T-helper 1 cell treated with Interleukin-12 subunit alpha and Interleukin-12 subunit beta and Interleukin-4 antibody, amounts not matched to agents 30 μg/mL and 1 μg/mL, for 36 hours (primary cell): Measurements from ENCODE around the gene EXOC3L1.

ENCODE experiments used
- H3K27ac Mint-ChIP-seq: one replicate; pipeline ENCODE4 v1.8.0; 2021; ENCODE audit warnings: mild to moderate bottlenecking, mixed read lengths
- H3K27me3 Mint-ChIP-seq: one replicate; pipeline ENCODE4 v1.8.0; 2021; ENCODE audit warnings: low read depth, mixed read lengths
- H3K36me3 Mint-ChIP-seq: one replicate; pipeline ENCODE4 v1.8.0; 2021; ENCODE audit warnings: low read depth, mixed read lengths
- H3K4me1 Mint-ChIP-seq: one replicate; pipeline ENCODE4 v1.8.0; 2021; ENCODE audit warnings: low read depth, mixed read lengths
- H3K4me3 Mint-ChIP-seq: one replicate; pipeline ENCODE4 v1.8.0; 2021; ENCODE audit warnings: mild to moderate bottlenecking, moderate library complexity, mixed read lengths
- H3K9me3 Mint-ChIP-seq: one replicate; pipeline ENCODE4 v1.8.0; 2021; ENCODE audit warnings: mixed read lengths

Gene EXOC3L1

GRCh38 chr16:67184995-67185650 lies 4.8 kb downstream of the EXOC3L1 start:
- peaks cover 8% of the 10 kb centered on the region for H3K4me1 Mint-ChIP-seq
- H3K4me3 Mint-ChIP-seq, result peak overlapping the region; percentile 86
- H3K9me3 Mint-ChIP-seq, result no peaks in the 10 kb centered on the region
- H3K36me3 Mint-ChIP-seq, result peaks cover 2% of the 10 kb centered on the region
- H3K27ac Mint-ChIP-seq, result peak overlapping the region; percentile 79
- peaks cover 8% of the 10 kb centered on the region for H3K27me3 Mint-ChIP-seq

GRCh38 chr16:67184453-67184994 lies 5.4 kb downstream of the EXOC3L1 start:
- Mint-ChIP-seq H3K4me1 (peaks cover 8% of the 10 kb centered on the region), H3K27ac (no peak overlapping the region), H3K4me3 (peak overlapping the region; percentile 66), H3K27me3 (peaks cover 8% of the 10 kb centered on the region), H3K9me3 (no peaks in the 10 kb centered on the region), H3K36me3 (peaks cover 2% of the 10 kb centered on the region)

GRCh38 chr16:67183627-67184452 lies 6.1 kb downstream of the EXOC3L1 start, which contains the start of gene MATCAP1:
TSS of gene MATCAP1 (minus strand) at chr16:67183963. CDS start at chr16:67180610, 3,353 bp downstream.
- H3K27me3 Mint-ChIP-seq, result peaks cover 8% of the 10 kb centered on the region
- H3K27ac Mint-ChIP-seq, result peak within 1 kb of the TSS; percentile 33
- peaks cover 2% of the 10 kb centered on the region for H3K36me3 Mint-ChIP-seq
- H3K9me3 Mint-ChIP-seq, result no peaks in the 10 kb centered on the region
- peaks cover 13% of the 10 kb centered on the region for H3K4me1 Mint-ChIP-seq
- H3K4me3 Mint-ChIP-seq, result peak within 1 kb of the TSS; percentile 66

GRCh38 chr16:67183284-67183626 lies 6.7 kb downstream of the EXOC3L1 start:
- Mint-ChIP-seq H3K4me1 (peaks cover 17% of the 10 kb centered on the region), H3K27ac (no peak overlapping the region), H3K9me3 (no peaks in the 10 kb centered on the region), H3K27me3 (peaks cover 8% of the 10 kb centered on the region), H3K36me3 (peaks cover 2% of the 10 kb centered on the region), H3K4me3 (no peak overlapping the region)

- Mint-ChIP-seq H3K9me3 (no peaks in the 10 kb centered on the region), H3K27ac (no peak overlapping the region), H3K4me3 (no peak overlapping the region), H3K4me1 (peaks cover 23% of the 10 kb centered on the region), H3K27me3 (peaks cover 8% of the 10 kb centered on the region), H3K36me3 (peaks cover 6% of the 10 kb centered on the region)
Observed at GRCh38 chr16:67182288-67182687, 7.6 kb downstream of the EXOC3L1 start.

GRCh38 chr16:67181346-67181745 lies 8.6 kb downstream of the EXOC3L1 start:
- peaks cover 29% of the 10 kb centered on the region for H3K4me1 Mint-ChIP-seq
- no peak overlapping the region for H3K27ac Mint-ChIP-seq
- H3K4me3 Mint-ChIP-seq, result no peak overlapping the region
- H3K9me3 Mint-ChIP-seq, result no peaks in the 10 kb centered on the region
- peaks cover 9% of the 10 kb centered on the region for H3K36me3 Mint-ChIP-seq
- peaks cover 8% of the 10 kb centered on the region for H3K27me3 Mint-ChIP-seq

GRCh38 chr16:67180166-67180565 lies 9.8 kb downstream of the EXOC3L1 start:
- H3K27me3 Mint-ChIP-seq, result peaks cover 2% of the 10 kb centered on the region
- H3K4me1 Mint-ChIP-seq, result peaks cover 32% of the 10 kb centered on the region
- no peaks in the 10 kb centered on the region for H3K9me3 Mint-ChIP-seq
- no peak overlapping the region for H3K4me3 Mint-ChIP-seq
- peaks cover 18% of the 10 kb centered on the region for H3K36me3 Mint-ChIP-seq
- no peak overlapping the region for H3K27ac Mint-ChIP-seq

GRCh38 chr16:67179421-67180080 lies 10.4 kb downstream of the EXOC3L1 start:
- no peak overlapping the region for H3K27ac Mint-ChIP-seq
- no peaks in the 10 kb centered on the region for H3K9me3 Mint-ChIP-seq
- H3K4me3 Mint-ChIP-seq, result no peak overlapping the region
- peaks cover 32% of the 10 kb centered on the region for H3K4me1 Mint-ChIP-seq
- H3K27me3 Mint-ChIP-seq, result no peaks in the 10 kb centered on the region
- H3K36me3 Mint-ChIP-seq, result peaks cover 18% of the 10 kb centered on the region

GRCh38 chr16:67177743-67178699 lies 11.9 kb downstream of the EXOC3L1 start:
- peaks cover 26% of the 10 kb centered on the region for H3K36me3 Mint-ChIP-seq

GRCh38 chr16:67176662-67177061 lies 13.3 kb downstream of the EXOC3L1 start:
- Mint-ChIP-seq H3K36me3 (peaks cover 30% of the 10 kb centered on the region), H3K4me3 (no peak overlapping the region), H3K27ac (peak overlapping the region; percentile 63), H3K27me3 (no peaks in the 10 kb centered on the region), H3K9me3 (no peaks in the 10 kb centered on the region), H3K4me1 (peaks cover 49% of the 10 kb centered on the region)

More at GRCh38 chr16:67177743-67178699, 11.9 kb downstream of the EXOC3L1 start:
- H3K4me1 Mint-ChIP-seq, result peaks cover 43% of the 10 kb centered on the region
- no peaks in the 10 kb centered on the region for H3K27me3 Mint-ChIP-seq
- H3K4me3 Mint-ChIP-seq, result peak overlapping the region; percentile 73
- peak overlapping the region; percentile 71 for H3K27ac Mint-ChIP-seq
- H3K9me3 Mint-ChIP-seq, result no peaks in the 10 kb centered on the region

GRCh38 chr16:67174706-67175231 lies 15.2 kb downstream of the EXOC3L1 start:
- Mint-ChIP-seq H3K4me3 (peak overlapping the region; percentile 89), H3K4me1 (peaks cover 64% of the 10 kb centered on the region)

GRCh38 chr16:67173808-67174705 lies 15.9 kb downstream of the EXOC3L1 start:
- H3K27ac Mint-ChIP-seq, result peak overlapping the region; percentile 83
- peaks cover 35% of the 10 kb centered on the region for H3K36me3 Mint-ChIP-seq
- peaks cover 65% of the 10 kb centered on the region for H3K4me1 Mint-ChIP-seq
- H3K27me3 Mint-ChIP-seq, result no peaks in the 10 kb centered on the region
- peak overlapping the region; percentile 89 for H3K4me3 Mint-ChIP-seq
- no peaks in the 10 kb centered on the region for H3K9me3 Mint-ChIP-seq

More at GRCh38 chr16:67174706-67175231, 15.2 kb downstream of the EXOC3L1 start:
- Mint-ChIP-seq H3K27me3 (no peaks in the 10 kb centered on the region), H3K9me3 (no peaks in the 10 kb centered on the region), H3K36me3 (peaks cover 35% of the 10 kb centered on the region), H3K27ac (no peak overlapping the region)
